Tibial artery (tissue), 4 donors: ENCODE measurements around the gene PMEPA1.
A peak's percentile ranks its signal among the peaks of the same experiment; 100 is the strongest.

Source experiments
- DNase-seq, 2 donors: peaks; one replicate each; pipeline ENCODE4 v3.0.0-alpha.2; 2019
- H3K27ac ChIP-seq, 2 donors: fragments of 200-600 bp; sonication (generic) in 1 of 2; 1 replicate in 1 of 2; 2 replicates in 1 of 2; pipeline ENCODE4 v1.5.1; 2018 to 2019; ENCODE audit warnings: mild to moderate bottlenecking in 1 of 2
- H3K27me3 ChIP-seq, 2 donors: fragments of 200-600 bp; sonication (generic) in 1 of 2; one replicate each; pipeline versions ENCODE4 v1.5.1 to v1.6.0; 2016 to 2019
- H3K36me3 ChIP-seq, 3 donors: fragments of 200-600 bp; sonication (generic) in 2 of 3; one replicate each; pipeline ENCODE4 v1.5.1; 2016 to 2019; ENCODE audit warnings: mild to moderate bottlenecking in 2 of 3
- H3K4me1 ChIP-seq, 4 donors: fragments of 200-600 bp; sonication (generic) in 2 of 4; 1 replicate in 3 of 4; 2 replicates in 1 of 4; pipeline ENCODE4 v1.5.1; 2016 to 2019
- H3K4me3 ChIP-seq, 2 donors: fragments of 200-600 bp; sonication (generic) in 1 of 2; 1 replicate in 1 of 2; 2 replicates in 1 of 2; pipeline ENCODE4 v1.5.1; 2018 to 2019; ENCODE audit warnings: mild to moderate bottlenecking in 2 of 2
- H3K9me3 ChIP-seq, 3 donors: fragments of 200-600 bp; sonication (generic) in 1 of 3; one replicate each; pipeline ENCODE4 v1.5.1; 2016 to 2019
- intact Hi-C: fragments of 100-400 bp; cut with DNase I; formaldehyde crosslinking; loops from one replicate; pipeline ENCODE4 v1.15.0; 2023; ENCODE audit warnings: low total_unique reads
- TF ChIP-seq, protein P1 (sequence below), 2 experiments: fragments of 200-600 bp in 1 of 2; fragments of 450-650 bp in 1 of 2; IDR thresholded peaks; one replicate each; pipeline ENCODE4 v1.5.1; 2017 to 2019; ENCODE audit warnings: antibody characterized with exemption in 2 of 2, mild to moderate bottlenecking in 1 of 2, moderate library complexity in 1 of 2

The PMEPA1 gene

DNA sequence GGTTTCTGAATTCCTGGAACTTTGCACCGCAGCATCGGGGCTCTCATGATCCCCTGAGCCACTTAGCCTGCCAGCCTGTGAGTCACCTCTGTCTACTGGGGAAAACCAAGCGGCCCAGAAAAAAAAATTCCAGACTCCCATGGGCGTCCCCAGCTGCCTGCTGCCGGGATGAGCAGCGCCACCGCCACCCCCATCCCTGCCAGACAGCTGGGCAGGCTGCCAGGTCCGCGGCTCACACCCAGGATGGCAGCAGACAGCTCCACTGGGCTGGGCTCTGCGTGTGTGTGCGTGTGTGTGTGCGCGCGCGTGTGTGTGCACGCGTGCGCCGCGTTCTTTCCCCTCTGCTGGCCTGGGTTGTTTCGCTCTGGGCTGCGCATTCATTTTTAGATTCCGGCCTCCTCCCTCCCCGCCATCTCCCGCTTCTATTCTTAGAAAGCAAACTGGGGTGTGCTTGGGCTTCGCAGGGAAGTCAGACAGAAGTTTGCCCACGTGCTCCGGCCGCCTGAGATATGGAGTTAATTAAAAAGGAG lies 38.9 kb upstream of the PMEPA1 start:
- Histone ChIP-seq H3K4me3 (peak overlapping the region; percentile 32 to 53), H3K27ac (peak overlapping the region; percentile 87 to 93)

DNA sequence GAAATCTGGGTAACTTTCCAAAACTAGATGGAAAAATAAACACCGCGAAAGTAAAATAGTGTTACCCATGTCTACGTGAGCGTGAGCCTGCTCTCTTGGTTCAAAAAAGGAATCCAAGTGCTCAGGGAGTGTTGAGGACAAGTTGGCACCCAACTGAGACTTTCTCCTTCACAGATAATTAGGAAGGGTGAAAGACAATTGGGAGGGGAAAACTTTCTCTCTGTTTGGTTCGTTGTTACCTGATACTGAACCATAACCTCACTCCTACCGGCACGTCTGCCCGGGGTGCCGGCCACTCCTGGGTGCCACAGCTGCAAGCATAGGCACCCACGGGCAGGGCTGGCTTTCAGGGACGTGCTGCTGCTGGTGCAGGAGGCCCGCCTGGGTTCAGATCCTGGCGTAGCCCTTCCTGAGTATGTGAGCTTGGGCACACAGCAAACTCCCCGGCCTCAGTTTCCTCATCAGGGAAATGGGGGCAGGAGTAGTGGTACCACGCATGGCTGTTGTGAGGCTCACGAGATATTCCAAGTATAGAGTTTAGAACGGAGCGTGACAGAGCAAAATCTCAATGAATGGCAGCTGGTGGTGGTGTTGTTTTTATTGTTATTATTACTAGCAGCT lies 38.2 kb upstream of the PMEPA1 start:
- Histone ChIP-seq H3K27me3 (no peaks in the 10 kb centered on the region), H3K27ac (peak overlapping the region; percentile 87 to 93), H3K36me3 (no peaks in the 10 kb centered on the region), H3K4me3 (peak overlapping the region; percentile 32 to 53), H3K9me3 (no peaks in the 10 kb centered on the region), H3K4me1 (peaks cover 8 to 29% (median 26%) of the 10 kb centered on the region in 4 donors)
- TF ChIP-seq, protein P1, sequence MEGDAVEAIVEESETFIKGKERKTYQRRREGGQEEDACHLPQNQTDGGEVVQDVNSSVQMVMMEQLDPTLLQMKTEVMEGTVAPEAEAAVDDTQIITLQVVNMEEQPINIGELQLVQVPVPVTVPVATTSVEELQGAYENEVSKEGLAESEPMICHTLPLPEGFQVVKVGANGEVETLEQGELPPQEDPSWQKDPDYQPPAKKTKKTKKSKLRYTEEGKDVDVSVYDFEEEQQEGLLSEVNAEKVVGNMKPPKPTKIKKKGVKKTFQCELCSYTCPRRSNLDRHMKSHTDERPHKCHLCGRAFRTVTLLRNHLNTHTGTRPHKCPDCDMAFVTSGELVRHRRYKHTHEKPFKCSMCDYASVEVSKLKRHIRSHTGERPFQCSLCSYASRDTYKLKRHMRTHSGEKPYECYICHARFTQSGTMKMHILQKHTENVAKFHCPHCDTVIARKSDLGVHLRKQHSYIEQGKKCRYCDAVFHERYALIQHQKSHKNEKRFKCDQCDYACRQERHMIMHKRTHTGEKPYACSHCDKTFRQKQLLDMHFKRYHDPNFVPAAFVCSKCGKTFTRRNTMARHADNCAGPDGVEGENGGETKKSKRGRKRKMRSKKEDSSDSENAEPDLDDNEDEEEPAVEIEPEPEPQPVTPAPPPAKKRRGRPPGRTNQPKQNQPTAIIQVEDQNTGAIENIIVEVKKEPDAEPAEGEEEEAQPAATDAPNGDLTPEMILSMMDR (IDR thresholded peaks at IDR 0.05), result no peak
- intact Hi-C loops, result loop anchor here (5.0 kb wide), 1 partner anchor 36 kb away; the partner anchor contains the start of gene PMEPA1
- DNase-seq, result peak in 1 of 2 donors; percentile 81

More for the DNA sequence above, 38.9 kb upstream of the PMEPA1 start:
- no peaks in the 10 kb centered on the region for H3K27me3 ChIP-seq
- intact Hi-C loops, result loop anchor here (5.0 kb wide), 1 partner anchor 36 kb away; the partner anchor contains the start of gene PMEPA1
- peak; percentile 88 to 98 for DNase-seq
- no peaks in the 10 kb centered on the region for H3K36me3 ChIP-seq
- H3K9me3 ChIP-seq, result no peaks in the 10 kb centered on the region
- TF ChIP-seq, protein P1 (IDR thresholded peaks at IDR 0.05), result peak in 1 of 2 experiments; percentile 23
- H3K4me1 ChIP-seq, result peaks cover 8 to 29% (median 26%) of the 10 kb centered on the region in 4 donors

DNA sequence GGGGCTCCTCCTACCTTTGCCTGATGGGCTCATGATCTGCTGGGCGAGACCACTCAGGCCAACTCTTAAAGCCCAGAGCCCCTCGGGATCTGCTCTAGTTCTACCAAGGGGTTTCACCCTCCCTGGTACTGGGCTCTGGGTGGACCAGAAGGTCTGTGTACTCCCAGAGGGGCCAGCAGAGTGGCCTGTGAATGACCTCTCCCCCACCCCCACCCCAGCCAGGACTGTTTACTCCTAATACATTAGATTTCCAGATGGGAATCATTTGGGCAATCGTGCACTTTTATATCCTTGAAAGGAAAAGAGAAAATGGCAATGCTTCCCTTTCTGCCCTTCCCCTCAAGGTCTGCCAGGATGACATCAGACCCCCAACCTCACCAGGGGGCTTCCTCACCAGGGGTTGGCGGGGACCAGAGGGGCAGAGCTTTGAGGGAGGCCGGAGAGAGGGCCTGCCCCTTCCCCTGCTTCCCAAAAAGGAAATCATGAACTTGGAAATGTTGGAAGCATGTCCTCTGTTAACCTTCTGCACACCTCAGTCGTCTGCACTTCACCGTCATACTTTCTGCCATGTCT lies 37.1 kb upstream of the PMEPA1 start:
- Histone ChIP-seq H3K4me1 (peaks cover 8 to 29% (median 26%) of the 10 kb centered on the region in 4 donors), H3K36me3 (no peaks in the 10 kb centered on the region), H3K9me3 (no peaks in the 10 kb centered on the region), H3K27me3 (no peaks in the 10 kb centered on the region), H3K4me3 (no peak overlapping the region), H3K27ac (peak overlapping the region; percentile 21 to 87)
- TF ChIP-seq, protein P1 (IDR thresholded peaks at IDR 0.05), result no peak
- DNase-seq, result no peak
- intact Hi-C loops, result loop anchor here (5.0 kb wide), 1 partner anchor 35 kb away; the partner anchor contains the start of gene PMEPA1

DNA sequence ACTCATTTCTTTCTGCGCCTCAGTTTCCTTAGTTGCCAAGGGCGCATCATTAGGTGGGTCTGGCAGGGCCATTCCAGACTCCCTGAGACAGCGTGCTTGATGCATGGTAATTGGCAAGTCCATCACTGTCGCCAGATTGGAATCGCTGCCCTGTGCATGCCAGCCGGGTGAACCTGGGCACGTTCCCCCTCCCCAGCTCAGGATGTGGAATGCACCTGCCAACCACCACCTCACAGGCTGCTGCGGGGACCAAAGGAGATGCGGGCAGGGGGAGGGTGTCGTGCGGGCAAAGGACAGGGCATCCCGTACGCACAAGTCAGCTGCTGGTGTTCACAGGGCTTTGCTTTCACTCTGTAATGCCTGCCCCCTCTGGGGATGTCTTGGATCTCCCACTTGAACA lies 36.4 kb upstream of the PMEPA1 start:
- H3K9me3 ChIP-seq, result no peaks in the 10 kb centered on the region
- intact Hi-C loops, result loop anchor here (5.0 kb wide), 1 partner anchor 34 kb away; the partner anchor contains the start of gene PMEPA1
- TF ChIP-seq, protein P1 (IDR thresholded peaks at IDR 0.05), result no peak
- no peaks in the 10 kb centered on the region for H3K36me3 ChIP-seq
- no peak for DNase-seq
- H3K4me1 ChIP-seq, result peaks cover 8 to 29% (median 26%) of the 10 kb centered on the region in 4 donors
- H3K27me3 ChIP-seq, result no peaks in the 10 kb centered on the region
- H3K4me3 ChIP-seq, result no peak overlapping the region
- H3K27ac ChIP-seq, result peak overlapping the region; percentile 21 to 87

DNA sequence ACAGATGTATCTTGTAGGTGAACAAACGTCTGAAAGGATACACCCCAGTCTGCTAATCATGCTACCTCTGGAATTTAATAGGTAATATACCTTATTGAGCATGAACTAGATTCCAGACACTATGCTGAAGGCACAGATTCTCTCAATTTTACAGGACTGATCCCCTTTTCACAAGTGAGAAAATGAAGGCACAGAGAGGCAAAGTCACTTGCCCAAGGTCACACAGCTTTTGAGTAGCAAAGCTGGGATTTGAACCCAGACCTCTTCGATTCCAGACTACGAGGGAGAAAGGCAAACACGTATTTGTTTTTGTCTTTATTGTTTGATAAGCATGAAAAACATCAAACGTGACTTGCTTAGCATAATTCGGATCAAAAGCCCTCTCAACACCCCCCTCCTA lies 34.4 kb upstream of the PMEPA1 start:
- TF ChIP-seq, protein P1 (IDR thresholded peaks at IDR 0.05), result no peak
- Histone ChIP-seq H3K4me1 (peaks cover 4 to 22% (median 19%) of the 10 kb centered on the region in 4 donors), H3K4me3 (no peak overlapping the region), H3K36me3 (no peaks in the 10 kb centered on the region), H3K27me3 (no peaks in the 10 kb centered on the region), H3K27ac (no peak overlapping the region), H3K9me3 (no peaks in the 10 kb centered on the region)
- intact Hi-C loops, result no loop called here
- DNase-seq, result no peak
